HepG2 (cell line): ENCODE results near the gene CNTD1. TPM values are rescaled to one million over a fixed set of nuclear protein-coding genes. Genes with fewer than 3 reads are reported as not detected.
A peak's percentile ranks its signal among the peaks of the same experiment; 100 is the strongest.

ENCODE experiments used
- ATAC-seq: fragments of 200-7000 bp; cut with Tn5 transposase; 3 replicates; pipeline ENCODE4 v1.9.1; 2020; ENCODE audit warnings: mild to moderate bottlenecking, moderate library complexity
- BruUV-seq: library from RNA; stranded (reverse); fragments of 400-500 nt; replicated peaks from 2 replicates; lab custom pipeline; 2021; lab: Mats Ljungman, UMichigan
- CTCF ChIA-PET: fragments of 300-600 bp; formaldehyde crosslinking; extraction: SDS; loops from one replicate; lab custom pipeline; 2021; ENCODE audit warnings: low total read pairs, inconsistent platforms, low intra/inter-chr PET ratio; lab: Yijun Ruan, JAX
- POLR2A ChIA-PET: fragments of 350-600 bp; sonication (Branson Sonifier 250); formaldehyde crosslinking; loops from one replicate; lab custom pipeline; 2020; ENCODE audit warnings: antibody characterized with exemption, inconsistent platforms; lab: Yijun Ruan, JAX
- DNase-seq: peaks from one replicate; pipeline ENCODE4 v3.0.0-alpha.2; 2015; ENCODE audit warnings: low spot score
- FAIRE-seq: peaks from 3 replicates; lab custom pipeline; 2011; peaks lifted over from hg19 to GRCh38; lab: Jason Lieb, UNC
- H2AFZ ChIP-seq: one replicate; pipeline ENCODE4 v1.6.1; 2011; ENCODE audit warnings: low read length, inconsistent platforms
- H3K27ac ChIP-seq: fragments of 300-600 bp; 3 replicates; pipeline ENCODE4 v1.8.0; 2011; ENCODE audit warnings: mixed run types, mild to moderate bottlenecking, mixed read lengths, low read length, inconsistent platforms; ENCODE audit not compliant: insufficient read depth; ENCODE audit errors: extremely low read length
- H3K27me3 ChIP-seq, 2 experiments: fragments of 200-600 bp in 1 of 2; 2 replicates in 1 of 2; 3 replicates in 1 of 2; pipeline versions ENCODE4 v1.6.0 to v1.8.0; 2011; ENCODE audit warnings: low read length in 2 of 2, mild to moderate bottlenecking in 2 of 2, moderate library complexity in 2 of 2, inconsistent platforms in 1 of 2; ENCODE audit not compliant: insufficient read depth in 2 of 2, control insufficient read depth in 1 of 2
- H3K36me3 ChIP-seq, 2 experiments: fragments of 200-600 bp in 1 of 2; replicated peaks in 1 of 2; 2 replicates in 1 of 2; 3 replicates in 1 of 2; pipeline versions ENCODE4 v1.5.1 to v1.8.0; 2011; ENCODE audit warnings: low read length in 2 of 2, inconsistent platforms in 1 of 2; ENCODE audit not compliant: insufficient read depth in 2 of 2, control insufficient read depth in 1 of 2
- H3K4me1 ChIP-seq: 2 replicates; pipeline ENCODE4 v1.5.1; 2012; ENCODE audit warnings: low read length, inconsistent platforms; ENCODE audit not compliant: insufficient read depth
- H3K4me2 ChIP-seq: 2 replicates; pipeline ENCODE4 v1.6.0; 2011; ENCODE audit warnings: low read depth, low read length, inconsistent platforms
- H3K4me3 ChIP-seq, 3 experiments: fragments of 200-600 bp in 1 of 3; sonication (generic), shearing (Covaris generic) in 1 of 3; replicated peaks in 1 of 3; 2 replicates each; pipeline ENCODE4 v1.5.1; 2011 to 2016; ENCODE audit warnings: low read length in 3 of 3, inconsistent platforms in 2 of 3, low read depth in 2 of 3, mild to moderate bottlenecking in 2 of 3, control low read depth in 1 of 3, mixed read lengths in 1 of 3; ENCODE audit not compliant: insufficient read depth in 1 of 3
- H3K79me2 ChIP-seq: one replicate; pipeline ENCODE4 v1.6.1; 2011; ENCODE audit warnings: low read length, inconsistent platforms; ENCODE audit not compliant: insufficient read depth
- H3K9ac ChIP-seq: 2 replicates; pipeline ENCODE4 v1.6.0; 2011; ENCODE audit warnings: mild to moderate bottlenecking, low read depth, low read length, inconsistent platforms; ENCODE audit not compliant: insufficient read depth
- H3K9me3 ChIP-seq: 2 replicates; pipeline ENCODE4 v1.5.1; 2012; ENCODE audit warnings: mild to moderate bottlenecking, low read length
- H4K20me1 ChIP-seq: 2 replicates; pipeline ENCODE4 v1.6.0; 2011; ENCODE audit warnings: inconsistent platforms, mild to moderate bottlenecking, low read length, moderate library complexity; ENCODE audit not compliant: insufficient read depth
- ELF3 ChIP-seq: IDR thresholded peaks from 2 replicates; pipeline ENCODE4 v1.6.1; 2016; ENCODE audit warnings: missing genetic modification reagents, missing compliant biosample characterization
- ESRRA ChIP-seq: sonication (generic); formaldehyde crosslinking; IDR thresholded peaks from 2 replicates; pipeline ENCODE4 v1.5.1; 2020; ENCODE audit warnings: mild to moderate bottlenecking, low read depth, missing genetic modification reagents
- STAT5B ChIP-seq: sonication (generic); formaldehyde crosslinking; IDR thresholded peaks from 2 replicates; pipeline ENCODE4 v1.4.0; 2020; ENCODE audit warnings: missing genetic modification reagents
- TOE1 ChIP-seq: sonication (generic); formaldehyde crosslinking; IDR thresholded peaks from 2 replicates; pipeline ENCODE4 v1.4.0; 2020; ENCODE audit warnings: mild to moderate bottlenecking, missing genetic modification reagents
- ZC3H13 ChIP-seq: sonication (generic); formaldehyde crosslinking; IDR thresholded peaks from 2 replicates; pipeline ENCODE4 v1.8.1; 2023; ENCODE audit warnings: mild to moderate bottlenecking, missing genetic modification reagents, moderate library complexity
- ZFX ChIP-seq: sonication (generic); formaldehyde crosslinking; IDR thresholded peaks from 2 replicates; pipeline ENCODE4 v1.4.0; 2020; ENCODE audit warnings: mild to moderate bottlenecking, low read depth, missing genetic modification reagents, moderate library complexity
- ZNF180 ChIP-seq: sonication (generic); formaldehyde crosslinking; IDR thresholded peaks from 2 replicates; pipeline ENCODE4 v1.4.0; 2020; ENCODE audit warnings: low read depth, missing genetic modification reagents, borderline replicate concordance
- WGBS: methylation state at CpG from one replicate; pipeline ENCODE4 v1.1.6; 2017; ENCODE audit warnings: low lambda C conversion rate; 5-methylcytosine and 5-hydroxymethylcytosine counted together
- in situ Hi-C: cut with HindIII; loops from 2 replicates; pipeline ENCODE4 v1.10.0; 2017; ENCODE audit warnings: low pct_unique_long_range_greater_than_20kb; ENCODE audit not compliant: extremely low pct_ligation_motif_present
- intact Hi-C: fragments of 100-400 bp; cut with micrococcal nuclease; formaldehyde crosslinking; loops from one replicate; pipeline ENCODE4 v1.10.0; 2022; ENCODE audit not compliant: unreplicated experiment
- polyA plus RNA-seq, 8 experiments: library from polyadenylated mRNA; depleted of rRNA in 3 of 8; stranded (reverse) in 7 of 8; unstranded in 1 of 8; fragments of >200 nt; fragmentation: Illumina TruSeq in 4 of 8; extraction: Trizol in 4 of 8; gene quantifications; 2 replicates each; pipeline versions ENCODE4 v1.2.1 to v1.2.3, GENCODE V29; 2011 to 2016; ENCODE audit warnings: low read depth in 4 of 8, missing spikeins in 1 of 8, mixed read lengths in 1 of 8; ENCODE audit not compliant: insufficient read depth in 1 of 8
- total RNA-seq, 5 experiments: library from RNA; depleted of rRNA; stranded (reverse); fragments of >200 nt; fragmentation: Illumina TruSeq; extraction: Trizol; gene quantifications; 2 replicates each; pipeline ENCODE4 v1.2.3, GENCODE V29; 2016; ENCODE audit warnings: low read depth in 1 of 5
- TF ChIP-seq, protein P1 (sequence below): sonication (generic); formaldehyde crosslinking; IDR thresholded peaks from 2 replicates; pipeline ENCODE4 v1.4.0; 2020; ENCODE audit warnings: missing genetic modification reagents
- TF ChIP-seq, protein P2 (sequence below): sonication (generic); formaldehyde crosslinking; IDR thresholded peaks from 2 replicates; pipeline ENCODE4 v1.9.0; 2021; ENCODE audit warnings: missing genetic modification reagents, borderline replicate concordance
- TF ChIP-seq, protein P3 (sequence below), 2 experiments: sonication (generic) in 1 of 2; formaldehyde crosslinking in 1 of 2; IDR thresholded peaks; 2 replicates each; pipeline versions ENCODE4 v1.4.0 to v1.6.1; 2016 to 2020; ENCODE audit warnings: borderline replicate concordance in 1 of 2, low read depth in 1 of 2, mild to moderate bottlenecking in 1 of 2, missing genetic modification reagents in 1 of 2
- TF ChIP-seq, protein P4 (sequence below): sonication (generic); formaldehyde crosslinking; IDR thresholded peaks from 2 replicates; pipeline ENCODE4 v1.5.1; 2020; ENCODE audit warnings: mild to moderate bottlenecking, missing genetic modification reagents, borderline replicate concordance

The CNTD1 gene
- total and polyA plus RNA-seq, 2 of the 13 experiments (the other 11 are each of a cell fraction or from before 2014, with no cell fraction given) = 0.11 to 0.15 TPM

DNA sequence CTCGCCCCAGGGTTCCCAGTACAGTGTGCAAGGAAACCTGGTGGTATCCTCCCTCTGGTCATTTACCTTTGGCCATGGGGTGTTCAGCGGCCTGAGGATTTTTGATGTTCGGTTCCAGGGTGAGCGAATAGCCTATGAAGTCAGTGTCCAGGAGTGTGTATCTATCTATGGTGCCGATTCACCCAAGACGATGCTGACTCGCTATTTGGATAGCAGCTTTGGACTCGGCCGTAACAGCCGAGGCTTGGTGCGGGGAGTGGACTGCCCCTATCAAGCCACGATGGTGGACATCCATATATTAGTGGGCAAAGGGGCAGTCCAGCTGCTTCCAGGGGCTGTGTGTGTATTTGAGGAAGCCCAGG lies 46.9 kb downstream of the CNTD1 start:
- no peak for DNase-seq
- POLR2A ChIA-PET = interaction anchor here (1.1 to 5.0 kb wide), 8 partner anchors 9 to 153 kb away, joined by 3 to 39 read pairs (median 10); partner anchors contain the start of genes BECN1 and RPL27
- Histone ChIP-seq H4K20me1 (no peaks in the 10 kb centered on the region), H3K36me3 (peaks cover 32 to 50% of the 10 kb centered on the region in 2 experiments), H3K27ac (no peak overlapping the region), H3K9ac (no peak overlapping the region), H3K4me1 (peaks cover 21% of the 10 kb centered on the region), H3K4me2 (no peak overlapping the region), H2AFZ (no peak overlapping the region), H3K27me3 (no peaks in the 10 kb centered on the region), H3K79me2 (no peaks in the 10 kb centered on the region), H3K9me3 (no peaks in the 10 kb centered on the region), H3K4me3 (no peak overlapping the region)
- CTCF ChIA-PET = no interaction called here
- FAIRE-seq = no peak
- in situ Hi-C loops (loop anchor here (10.0 kb wide), 1 partner anchor 139 kb away; the partner anchor contains the start of genes PTGES3L and RUNDC1), intact Hi-C loops (no loop called here)
- ATAC-seq = no peak
- WGBS = 95% methylated on average over 12 of the region's 12 CpGs
- no TSS peak for BruUV-seq
- TF ChIP-seq ELF3 (CRISPR knock-in tag) = no peak
- TF ChIP-seq, protein P1, sequence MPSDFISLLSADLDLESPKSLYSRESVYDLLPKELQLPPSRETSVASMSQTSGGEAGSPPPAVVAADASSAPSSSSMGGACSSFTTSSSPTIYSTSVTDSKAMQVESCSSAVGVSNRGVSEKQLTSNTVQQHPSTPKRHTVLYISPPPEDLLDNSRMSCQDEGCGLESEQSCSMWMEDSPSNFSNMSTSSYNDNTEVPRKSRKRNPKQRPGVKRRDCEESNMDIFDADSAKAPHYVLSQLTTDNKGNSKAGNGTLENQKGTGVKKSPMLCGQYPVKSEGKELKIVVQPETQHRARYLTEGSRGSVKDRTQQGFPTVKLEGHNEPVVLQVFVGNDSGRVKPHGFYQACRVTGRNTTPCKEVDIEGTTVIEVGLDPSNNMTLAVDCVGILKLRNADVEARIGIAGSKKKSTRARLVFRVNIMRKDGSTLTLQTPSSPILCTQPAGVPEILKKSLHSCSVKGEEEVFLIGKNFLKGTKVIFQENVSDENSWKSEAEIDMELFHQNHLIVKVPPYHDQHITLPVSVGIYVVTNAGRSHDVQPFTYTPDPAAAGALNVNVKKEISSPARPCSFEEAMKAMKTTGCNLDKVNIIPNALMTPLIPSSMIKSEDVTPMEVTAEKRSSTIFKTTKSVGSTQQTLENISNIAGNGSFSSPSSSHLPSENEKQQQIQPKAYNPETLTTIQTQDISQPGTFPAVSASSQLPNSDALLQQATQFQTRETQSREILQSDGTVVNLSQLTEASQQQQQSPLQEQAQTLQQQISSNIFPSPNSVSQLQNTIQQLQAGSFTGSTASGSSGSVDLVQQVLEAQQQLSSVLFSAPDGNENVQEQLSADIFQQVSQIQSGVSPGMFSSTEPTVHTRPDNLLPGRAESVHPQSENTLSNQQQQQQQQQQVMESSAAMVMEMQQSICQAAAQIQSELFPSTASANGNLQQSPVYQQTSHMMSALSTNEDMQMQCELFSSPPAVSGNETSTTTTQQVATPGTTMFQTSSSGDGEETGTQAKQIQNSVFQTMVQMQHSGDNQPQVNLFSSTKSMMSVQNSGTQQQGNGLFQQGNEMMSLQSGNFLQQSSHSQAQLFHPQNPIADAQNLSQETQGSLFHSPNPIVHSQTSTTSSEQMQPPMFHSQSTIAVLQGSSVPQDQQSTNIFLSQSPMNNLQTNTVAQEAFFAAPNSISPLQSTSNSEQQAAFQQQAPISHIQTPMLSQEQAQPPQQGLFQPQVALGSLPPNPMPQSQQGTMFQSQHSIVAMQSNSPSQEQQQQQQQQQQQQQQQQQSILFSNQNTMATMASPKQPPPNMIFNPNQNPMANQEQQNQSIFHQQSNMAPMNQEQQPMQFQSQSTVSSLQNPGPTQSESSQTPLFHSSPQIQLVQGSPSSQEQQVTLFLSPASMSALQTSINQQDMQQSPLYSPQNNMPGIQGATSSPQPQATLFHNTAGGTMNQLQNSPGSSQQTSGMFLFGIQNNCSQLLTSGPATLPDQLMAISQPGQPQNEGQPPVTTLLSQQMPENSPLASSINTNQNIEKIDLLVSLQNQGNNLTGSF (CRISPR knock-in tag) = no peak
- no peak for TF ChIP-seq STAT5B (CRISPR knock-in tag)
- 0 out of 2 replicates have a peak, but pooled peaks have one; percentile 24 for TF ChIP-seq ZC3H13 (CRISPR knock-in tag)
- TF ChIP-seq ESRRA (CRISPR knock-in tag) = no peak
- TF ChIP-seq, protein P2, sequence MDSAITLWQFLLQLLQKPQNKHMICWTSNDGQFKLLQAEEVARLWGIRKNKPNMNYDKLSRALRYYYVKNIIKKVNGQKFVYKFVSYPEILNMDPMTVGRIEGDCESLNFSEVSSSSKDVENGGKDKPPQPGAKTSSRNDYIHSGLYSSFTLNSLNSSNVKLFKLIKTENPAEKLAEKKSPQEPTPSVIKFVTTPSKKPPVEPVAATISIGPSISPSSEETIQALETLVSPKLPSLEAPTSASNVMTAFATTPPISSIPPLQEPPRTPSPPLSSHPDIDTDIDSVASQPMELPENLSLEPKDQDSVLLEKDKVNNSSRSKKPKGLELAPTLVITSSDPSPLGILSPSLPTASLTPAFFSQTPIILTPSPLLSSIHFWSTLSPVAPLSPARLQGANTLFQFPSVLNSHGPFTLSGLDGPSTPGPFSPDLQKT (CRISPR knock-in tag) = no peak
- TF ChIP-seq, protein P3, sequence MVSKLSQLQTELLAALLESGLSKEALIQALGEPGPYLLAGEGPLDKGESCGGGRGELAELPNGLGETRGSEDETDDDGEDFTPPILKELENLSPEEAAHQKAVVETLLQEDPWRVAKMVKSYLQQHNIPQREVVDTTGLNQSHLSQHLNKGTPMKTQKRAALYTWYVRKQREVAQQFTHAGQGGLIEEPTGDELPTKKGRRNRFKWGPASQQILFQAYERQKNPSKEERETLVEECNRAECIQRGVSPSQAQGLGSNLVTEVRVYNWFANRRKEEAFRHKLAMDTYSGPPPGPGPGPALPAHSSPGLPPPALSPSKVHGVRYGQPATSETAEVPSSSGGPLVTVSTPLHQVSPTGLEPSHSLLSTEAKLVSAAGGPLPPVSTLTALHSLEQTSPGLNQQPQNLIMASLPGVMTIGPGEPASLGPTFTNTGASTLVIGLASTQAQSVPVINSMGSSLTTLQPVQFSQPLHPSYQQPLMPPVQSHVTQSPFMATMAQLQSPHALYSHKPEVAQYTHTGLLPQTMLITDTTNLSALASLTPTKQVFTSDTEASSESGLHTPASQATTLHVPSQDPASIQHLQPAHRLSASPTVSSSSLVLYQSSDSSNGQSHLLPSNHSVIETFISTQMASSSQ (IDR thresholded peaks at IDR 0.05; ENCODE audit: low read depth) = no peak
- TF ChIP-seq, protein P3 (CRISPR knock-in tag; IDR thresholded peaks at IDR 0.05; ENCODE audit: borderline replicate concordance) = no peak
- TF ChIP-seq TOE1 (CRISPR knock-in tag) = no peak
- TF ChIP-seq, protein P4, sequence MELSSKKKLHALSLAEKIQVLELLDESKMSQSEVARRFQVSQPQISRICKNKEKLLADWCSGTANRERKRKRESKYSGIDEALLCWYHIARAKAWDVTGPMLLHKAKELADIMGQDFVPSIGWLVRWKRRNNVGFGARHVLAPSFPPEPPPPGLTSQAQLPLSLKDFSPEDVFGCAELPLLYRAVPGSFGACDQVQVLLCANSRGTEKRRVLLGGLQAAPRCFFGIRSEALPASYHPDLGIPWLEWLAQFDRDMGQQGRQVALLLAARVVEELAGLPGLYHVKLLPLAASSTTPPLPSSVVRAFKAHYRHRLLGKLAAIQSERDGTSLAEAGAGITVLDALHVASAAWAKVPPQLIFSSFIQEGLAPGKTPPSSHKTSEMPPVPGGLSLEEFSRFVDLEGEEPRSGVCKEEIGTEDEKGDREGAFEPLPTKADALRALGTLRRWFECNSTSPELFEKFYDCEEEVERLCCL (CRISPR knock-in tag) = no peak
- TF ChIP-seq ZNF180 (CRISPR knock-in tag) = no peak
- TF ChIP-seq ZFX (CRISPR knock-in tag) = 0 out of 2 replicates have a peak, but pooled peaks have one; percentile 1
